ENCODE data around the gene GAS2L1. TPM values are rescaled to one million over a fixed set of nuclear protein-coding genes. Genes with fewer than 3 reads are reported as not detected.

GAS2L1 gene
- total RNA-seq, 3 donors from 2014 or later = 12.2 to 19.3 (median 15.7) TPM

DNA sequence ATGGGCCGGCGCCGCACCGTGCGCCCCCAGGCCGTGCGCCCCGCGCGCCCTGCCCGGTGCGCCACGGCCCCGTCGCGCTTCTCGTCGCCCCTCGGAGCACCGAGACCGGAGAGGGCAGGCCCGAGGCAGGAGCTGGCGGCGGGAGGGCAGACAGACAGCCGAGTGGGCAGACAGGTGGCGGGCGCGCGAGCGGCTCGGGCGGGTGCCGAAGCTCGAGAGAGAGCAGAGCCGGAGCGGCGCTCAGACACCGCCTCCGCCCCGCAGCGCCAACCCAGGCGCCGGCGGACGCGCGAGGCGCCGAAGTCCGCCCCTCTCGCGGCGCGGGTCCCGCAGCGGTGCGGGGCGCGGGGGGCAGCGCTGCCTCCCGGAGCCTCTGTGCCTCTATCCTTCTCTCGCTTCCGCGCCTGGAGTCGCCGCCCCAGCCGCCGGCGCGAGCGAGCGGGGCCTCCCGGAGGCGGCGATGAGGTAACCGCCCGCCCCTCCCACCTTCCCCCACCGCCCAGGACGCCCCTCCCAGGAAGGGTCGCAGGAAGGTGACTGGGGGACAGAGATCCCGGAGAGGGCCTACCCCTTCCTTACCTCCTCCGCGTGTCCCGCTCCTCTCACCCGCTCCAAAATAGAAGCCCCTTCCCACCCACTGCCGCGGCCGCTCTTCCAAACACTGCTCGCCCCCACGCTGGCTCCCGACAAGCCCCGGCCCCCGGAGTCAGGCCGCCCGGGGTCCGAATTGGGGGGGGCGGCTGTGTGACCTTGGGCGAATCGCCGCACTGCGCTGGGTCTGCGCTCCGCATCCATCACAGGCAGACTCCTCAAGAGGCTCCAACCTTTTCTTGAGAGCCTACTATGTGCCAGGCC is 9.1 kb downstream of the GAS2L1 start, which contains the start of gene RASL10A:
Gene RASL10A (minus strand): TSS at position 412 of the 855 bp plus-strand sequence. CDS start 451 bp downstream, outside the sequence.
- Histone ChIP-seq H3K27ac (no peak within 1 kb of the TSS), H3K4me3 (peak within 1 kb of the TSS; percentile 23 to 66 (median 50)), H3K9me3 (no peaks in the 10 kb centered on the region), H3K27me3 (peaks cover 2 to 18% of the 10 kb centered on the region in 2 donors), H3K4me1 (peaks cover 17% of the 10 kb centered on the region in 2 donors), H3K36me3 (no peaks in the 10 kb centered on the region)
- no peak for DNase-seq (ENCODE audit: low spot score in 2 of 2)
- intact Hi-C loops (cut with DNase I; ENCODE audit: low total_unique reads) = loop anchor here (10.0 kb wide), 1 partner anchor 449 kb away; the partner anchor contains the start of genes UQCR10 and ZMAT5
- TF ChIP-seq POLR2A (IDR thresholded peaks at IDR 0.05) (no peak), CTCF (IDR thresholded peaks at IDR 0.05) (no peak), POLR2AphosphoS5 (IDR thresholded peaks at IDR 0.05) (no peak)

- H3K4me1 ChIP-seq = peaks cover 16 to 17% of the 10 kb centered on the region in 2 donors
- no peak for TF ChIP-seq CTCF (IDR thresholded peaks at IDR 0.05)
- no peak for TF ChIP-seq POLR2AphosphoS5 (IDR thresholded peaks at IDR 0.05)
- no peak for TF ChIP-seq POLR2A (IDR thresholded peaks at IDR 0.05)
- peaks cover 2 to 18% of the 10 kb centered on the region in 2 donors for H3K27me3 ChIP-seq
- H3K36me3 ChIP-seq = no peaks in the 10 kb centered on the region
- no peak overlapping the region for H3K27ac ChIP-seq
- H3K9me3 ChIP-seq = no peaks in the 10 kb centered on the region
- DNase-seq (ENCODE audit: low spot score in 2 of 2) = no peak
- H3K4me3 ChIP-seq = no peak overlapping the region
- intact Hi-C loops (cut with DNase I; ENCODE audit: low total_unique reads) = loop anchor here (10.0 kb wide), 1 partner anchor 449 kb away; the partner anchor contains the start of genes UQCR10 and ZMAT5
Observed at GRCh38 chr22:29316141-29316828, 9.8 kb downstream of the GAS2L1 start.

- TF ChIP-seq POLR2AphosphoS5 (IDR thresholded peaks at IDR 0.05) (no peak), POLR2A (IDR thresholded peaks at IDR 0.05) (no peak), CTCF (IDR thresholded peaks at IDR 0.05) (no peak)
- Histone ChIP-seq H3K9me3 (no peaks in the 10 kb centered on the region), H3K27me3 (peaks cover 2 to 18% of the 10 kb centered on the region in 2 donors), H3K4me1 (peaks cover 9 to 17% of the 10 kb centered on the region in 2 donors), H3K36me3 (no peaks in the 10 kb centered on the region), H3K4me3 (no peak overlapping the region), H3K27ac (no peak overlapping the region)
- intact Hi-C loops (cut with DNase I; ENCODE audit: low total_unique reads) = loop anchor here (10.0 kb wide), 1 partner anchor 447 kb away; the partner anchor contains the start of genes UQCR10 and ZMAT5
- DNase-seq (ENCODE audit: low spot score in 2 of 2) = no peak
Observed at GRCh38 chr22:29317827-29318454, 11.5 kb downstream of the GAS2L1 start.

DNA sequence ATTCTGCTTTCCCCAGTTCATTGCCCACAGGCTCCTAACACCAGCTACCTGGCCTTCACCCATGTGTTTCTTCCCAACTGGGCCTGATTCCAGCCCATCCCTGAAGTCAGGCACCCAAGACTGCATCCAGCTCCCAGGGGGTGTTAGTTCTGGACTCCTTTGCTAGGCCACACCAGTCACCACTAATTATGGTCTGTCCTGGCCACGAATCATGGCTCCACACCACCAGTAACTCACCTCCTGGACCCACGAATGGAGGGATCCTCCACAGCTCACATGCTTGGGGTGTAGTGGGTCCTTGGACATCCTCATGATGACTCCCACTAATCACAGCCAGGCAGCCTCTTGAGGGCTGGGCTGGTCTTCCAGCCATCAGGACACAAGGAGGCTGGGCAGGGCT is 12.6 kb downstream of the GAS2L1 start:
- H3K27ac ChIP-seq = no peak overlapping the region
- DNase-seq (ENCODE audit: low spot score in 2 of 2) = no peak
- H3K27me3 ChIP-seq = peaks cover 2 to 8% of the 10 kb centered on the region in 2 donors
- no peaks in the 10 kb centered on the region for H3K36me3 ChIP-seq
- intact Hi-C loops (cut with DNase I; ENCODE audit: low total_unique reads) = loop anchor here (10.0 kb wide), 1 partner anchor 446 kb away; the partner anchor contains the start of genes UQCR10 and ZMAT5
- H3K9me3 ChIP-seq = no peaks in the 10 kb centered on the region
- peaks cover 9% of the 10 kb centered on the region in 2 donors for H3K4me1 ChIP-seq
- H3K4me3 ChIP-seq = no peak overlapping the region
- TF ChIP-seq CTCF (IDR thresholded peaks at IDR 0.05) (no peak), POLR2A (IDR thresholded peaks at IDR 0.05) (no peak), POLR2AphosphoS5 (IDR thresholded peaks at IDR 0.05) (no peak)
